Right lobe of liver (tissue), 4 donors: ENCODE results near the gene RUVBL1.

Source experiments
- CTCF ChIP-seq, 4 donors: fragments of 200-600 bp in 3 of 4; fragments of 450-650 bp in 1 of 4; IDR thresholded peaks; one replicate each; pipeline versions ENCODE4 v1.5.1 to v1.8.0; 2016 to 2022; ENCODE audit warnings: antibody characterized with exemption in 4 of 4, mild to moderate bottlenecking in 2 of 4
- POLR2A ChIP-seq: fragments of 450-650 bp; IDR thresholded peaks from one replicate; pipeline ENCODE4 v1.6.1; 2017; ENCODE audit warnings: antibody characterized with exemption, mild to moderate bottlenecking
- donor health status: DM: no; HTN: no; CAD: no.
- donor health status: DM: no; HTN: no; CAD: no.
- donor health status: DM: no; HTN: yes; CAD: no.

- TF ChIP-seq CTCF (IDR thresholded peaks at IDR 0.05), result no peak
- no peak for TF ChIP-seq POLR2A
Measured at GRCh38 chr3:128066676-128067075, 56.9 kb downstream of the RUVBL1 start.
